ENCODE results near the gene PAPPA2. TPM values are rescaled to one million over a fixed set of nuclear protein-coding genes. Genes with fewer than 3 reads are reported as not detected.
"Not testable (repeated sequence)": the region's sequence is repeated elsewhere in the genome, so short reads cannot be mapped to it uniquely, and the experiment has no call there.

PAPPA2 gene
- total RNA-seq, 2 donors from 2014 or later, result 1.5 to 2.0 TPM

GRCh38 chr1:176568185-176568584 is 105.2 kb downstream of the PAPPA2 start:
- intact Hi-C loops (cut with DNase I, micrococcal nuclease), result no loop called here
- ATAC-seq (no peak), DNase-seq (no peak)

GRCh38 chr1:176574756-176575155 is 111.8 kb downstream of the PAPPA2 start:
- intact Hi-C loops (cut with DNase I, micrococcal nuclease), result no loop called here
- no peak for ATAC-seq
- no peak for DNase-seq

GRCh38 chr1:176575991-176576390 is 113.0 kb downstream of the PAPPA2 start:
- intact Hi-C loops (cut with DNase I, micrococcal nuclease), result no loop called here
- DNase-seq, result no peak
- no peak for ATAC-seq

GRCh38 chr1:176576670-176577069 is 113.7 kb downstream of the PAPPA2 start:
- ATAC-seq (no peak), DNase-seq (no peak)
- intact Hi-C loops (cut with DNase I, micrococcal nuclease), result no loop called here

- ATAC-seq, result no peak
- intact Hi-C loops (cut with DNase I, micrococcal nuclease), result no loop called here
These were observed 114.7 kb downstream of the PAPPA2 start for GRCh38 chr1:176577646-176578197.

GRCh38 chr1:176579087-176579486 is 116.1 kb downstream of the PAPPA2 start:
- intact Hi-C loops (cut with DNase I, micrococcal nuclease), result no loop called here
- DNase-seq, result no peak
- no peak for ATAC-seq

More at GRCh38 chr1:176577646-176578197, 114.7 kb downstream of the PAPPA2 start:
- DNase-seq, result no peak

- DNase-seq, result no peak
- intact Hi-C loops (cut with DNase I, micrococcal nuclease), result no loop called here
- ATAC-seq, result no peak
These were observed 132.2 kb downstream of the PAPPA2 start for GRCh38 chr1:176595217-176595616.

- intact Hi-C loops (cut with DNase I, micrococcal nuclease), result no loop called here
- DNase-seq, result no peak
- ATAC-seq, result no peak
These were observed 138.4 kb downstream of the PAPPA2 start for GRCh38 chr1:176601348-176601747.

- no peak for DNase-seq
- ATAC-seq, result no peak
- intact Hi-C loops (cut with DNase I, micrococcal nuclease), result no loop called here
These were observed 139.5 kb downstream of the PAPPA2 start for GRCh38 chr1:176602388-176603004.

- intact Hi-C loops (cut with DNase I, micrococcal nuclease), result no loop called here
- DNase-seq (no peak), ATAC-seq (no peak)
These were observed 140.7 kb downstream of the PAPPA2 start for GRCh38 chr1:176603696-176604095.

- no peak for ATAC-seq
- intact Hi-C loops (cut with DNase I, micrococcal nuclease), result no loop called here
- DNase-seq, result no peak
These were observed 141.5 kb downstream of the PAPPA2 start for GRCh38 chr1:176604461-176604860.

- ATAC-seq (no peak), DNase-seq (no peak)
- intact Hi-C loops (cut with DNase I, micrococcal nuclease), result no loop called here
These were observed 142.2 kb downstream of the PAPPA2 start for GRCh38 chr1:176605176-176605575.

- DNase-seq (no peak), ATAC-seq (no peak)
- intact Hi-C loops (cut with DNase I, micrococcal nuclease), result no loop called here
These were observed 146.8 kb downstream of the PAPPA2 start for GRCh38 chr1:176609556-176610408.

GRCh38 chr1:176612791-176613190 is 149.8 kb downstream of the PAPPA2 start:
- ATAC-seq, result no peak
- no peak for DNase-seq
- intact Hi-C loops (cut with DNase I, micrococcal nuclease), result no loop called here

- ATAC-seq, result no peak
- no peak for DNase-seq
- intact Hi-C loops (cut with DNase I, micrococcal nuclease), result no loop called here
These were observed 154.9 kb downstream of the PAPPA2 start for GRCh38 chr1:176617881-176618280.

GRCh38 chr1:176619261-176619660 is 156.3 kb downstream of the PAPPA2 start:
- intact Hi-C loops (cut with DNase I, micrococcal nuclease), result no loop called here
- DNase-seq (no peak), ATAC-seq (no peak)

- no peak for ATAC-seq
- intact Hi-C loops (cut with DNase I, micrococcal nuclease), result no loop called here
- no peak for DNase-seq
These were observed 162.4 kb downstream of the PAPPA2 start for GRCh38 chr1:176625365-176625764.

- ATAC-seq (no peak), DNase-seq (no peak)
- intact Hi-C loops (cut with DNase I, micrococcal nuclease), result no loop called here
These were observed 163.6 kb downstream of the PAPPA2 start for GRCh38 chr1:176626572-176627061.

- ATAC-seq, result no peak
- intact Hi-C loops (cut with DNase I, micrococcal nuclease), result no loop called here
These were observed 165.8 kb downstream of the PAPPA2 start for GRCh38 chr1:176628775-176629174.

GRCh38 chr1:176634733-176635132 is 171.8 kb downstream of the PAPPA2 start:
- ATAC-seq; DNase-seq; intact Hi-C loops (cut with DNase I, micrococcal nuclease): not testable (repeated sequence)

More at GRCh38 chr1:176628775-176629174, 165.8 kb downstream of the PAPPA2 start:
- DNase-seq, result no peak
